Ovary (tissue), 3 donors: ENCODE results near the gene XPO5.

Experiments
- EP300 ChIP-seq: sonication (generic); formaldehyde crosslinking; IDR thresholded peaks from one replicate; pipeline ENCODE4 v1.6.1; 2017; ENCODE audit warnings: antibody characterized with exemption
- POLR2A ChIP-seq: fragments of 450-650 bp; IDR thresholded peaks from one replicate; pipeline ENCODE4 v1.6.1; 2017; ENCODE audit warnings: antibody characterized with exemption, mild to moderate bottlenecking, moderate library complexity
- TF ChIP-seq, protein P1 (sequence below), 3 donors: fragments of 450-650 bp in 2 of 3; fragments of 200-600 bp in 1 of 3; IDR thresholded peaks; one replicate each; pipeline versions ENCODE4 v1.5.1 to v1.8.0; 2016 to 2022; ENCODE audit warnings: antibody characterized with exemption in 3 of 3, mild to moderate bottlenecking in 1 of 3
- donor health status: DM: no; HTN: no; CAD: no.

DNA sequence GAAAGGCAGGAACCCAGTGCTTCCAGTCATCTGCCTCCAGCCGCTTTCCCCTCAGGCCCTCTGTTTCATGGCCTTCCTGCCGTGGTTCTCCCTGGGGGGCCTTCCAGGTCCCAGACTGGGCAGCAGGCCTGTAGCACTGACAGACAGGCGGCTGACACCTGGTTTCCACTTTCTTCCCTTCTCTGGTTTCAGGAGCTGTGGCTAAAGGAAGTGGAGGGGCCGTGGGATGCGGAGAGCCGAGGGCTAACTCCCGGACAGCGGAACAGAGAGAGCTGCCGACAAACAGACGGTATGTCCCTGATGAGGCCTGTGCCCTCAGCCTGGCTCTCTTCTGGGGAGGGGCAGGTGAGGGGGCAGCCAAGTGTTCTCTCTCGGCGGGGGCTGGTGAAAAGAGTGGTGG lies 78.1 kb downstream of the XPO5 start:
- TF ChIP-seq, protein P1, sequence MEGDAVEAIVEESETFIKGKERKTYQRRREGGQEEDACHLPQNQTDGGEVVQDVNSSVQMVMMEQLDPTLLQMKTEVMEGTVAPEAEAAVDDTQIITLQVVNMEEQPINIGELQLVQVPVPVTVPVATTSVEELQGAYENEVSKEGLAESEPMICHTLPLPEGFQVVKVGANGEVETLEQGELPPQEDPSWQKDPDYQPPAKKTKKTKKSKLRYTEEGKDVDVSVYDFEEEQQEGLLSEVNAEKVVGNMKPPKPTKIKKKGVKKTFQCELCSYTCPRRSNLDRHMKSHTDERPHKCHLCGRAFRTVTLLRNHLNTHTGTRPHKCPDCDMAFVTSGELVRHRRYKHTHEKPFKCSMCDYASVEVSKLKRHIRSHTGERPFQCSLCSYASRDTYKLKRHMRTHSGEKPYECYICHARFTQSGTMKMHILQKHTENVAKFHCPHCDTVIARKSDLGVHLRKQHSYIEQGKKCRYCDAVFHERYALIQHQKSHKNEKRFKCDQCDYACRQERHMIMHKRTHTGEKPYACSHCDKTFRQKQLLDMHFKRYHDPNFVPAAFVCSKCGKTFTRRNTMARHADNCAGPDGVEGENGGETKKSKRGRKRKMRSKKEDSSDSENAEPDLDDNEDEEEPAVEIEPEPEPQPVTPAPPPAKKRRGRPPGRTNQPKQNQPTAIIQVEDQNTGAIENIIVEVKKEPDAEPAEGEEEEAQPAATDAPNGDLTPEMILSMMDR (IDR thresholded peaks at IDR 0.05), result no peak
- no peak for TF ChIP-seq POLR2A
- TF ChIP-seq EP300, result no peak
